ENCODE data around the gene MICAL2.

MICAL2 gene

GRCh38 chr11:12278766-12279671 is 168.6 kb downstream of the MICAL2 start:
- DNase-seq = no peak

GRCh38 chr11:12279672-12280108 is 169.3 kb downstream of the MICAL2 start:
- DNase-seq = no peak

GRCh38 chr11:12280199-12280837 is 169.9 kb downstream of the MICAL2 start:
- no peak for DNase-seq

GRCh38 chr11:12280838-12281565 is 170.6 kb downstream of the MICAL2 start:
- DNase-seq = no peak

- DNase-seq = no peak
These were observed 171.4 kb downstream of the MICAL2 start for GRCh38 chr11:12281571-12282478.

- no peak for DNase-seq
These were observed 172.3 kb downstream of the MICAL2 start for GRCh38 chr11:12282676-12283075.

- DNase-seq = no peak
These were observed 174.1 kb downstream of the MICAL2 start for GRCh38 chr11:12284316-12285050.

- no peak for DNase-seq
These were observed 174.7 kb downstream of the MICAL2 start for GRCh38 chr11:12285106-12285505.

- no peak for DNase-seq
These were observed 175.4 kb downstream of the MICAL2 start for GRCh38 chr11:12285811-12286222.

- DNase-seq = no peak
These were observed 176.2 kb downstream of the MICAL2 start for GRCh38 chr11:12286606-12287005.

GRCh38 chr11:12287009-12287373 is 176.6 kb downstream of the MICAL2 start:
- DNase-seq = no peak

GRCh38 chr11:12287374-12288211 is 177.2 kb downstream of the MICAL2 start:
- DNase-seq = no peak

GRCh38 chr11:12288212-12288930 is 178.0 kb downstream of the MICAL2 start:
- no peak for DNase-seq

GRCh38 chr11:12288931-12289666 is 178.7 kb downstream of the MICAL2 start:
- no peak for DNase-seq

GRCh38 chr11:12289667-12290476 is 179.5 kb downstream of the MICAL2 start:
- DNase-seq = no peak

GRCh38 chr11:12290477-12290922 is 180.1 kb downstream of the MICAL2 start:
- no peak for DNase-seq

- DNase-seq = no peak
These were observed 180.9 kb downstream of the MICAL2 start for GRCh38 chr11:12291313-12291712.

- DNase-seq = no peak
These were observed 181.4 kb downstream of the MICAL2 start for GRCh38 chr11:12291766-12292165.
